Measurements from ENCODE around the gene FAM163A. TPM values are rescaled to one million over a fixed set of nuclear protein-coding genes. Genes with fewer than 3 reads are reported as not detected.

Gene FAM163A
- polyA plus RNA-seq, 3 donors: not detected

GRCh38 chr1:179860652-179861051, 117.6 kb downstream of the FAM163A start:
- WGBS (ENCODE audit: insufficient coverage): 94% methylated on average over 2 of the region's 3 CpGs
- H2AFZ ChIP-seq (ENCODE audit: insufficient read depth, low read depth, low read length, poor library complexity, severe bottlenecking): no peak overlapping the region
- DNase-seq: no peak
- Mint-ChIP-seq H3K27me3 (ENCODE audit: low read depth in 3 of 3) (no peaks in the 10 kb centered on the region), H3K4me3 (no peak overlapping the region), H3K36me3 (peaks cover 44 to 59% of the 10 kb centered on the region in 2 donors), H3K27ac (peak overlapping the region in 4 of 7 donors; percentile 14 to 87 (median 26)), H3K9me3 (no peaks in the 10 kb centered on the region), H3K4me1 (peaks cover 18% of the 10 kb centered on the region)
- H3K4me3 ChIP-seq (replicated peaks in 1 of 3; ENCODE audit: low read depth in 2 of 3, low read length in 3 of 3): no peak overlapping the region
- H3K79me2 ChIP-seq (ENCODE audit: insufficient read depth, low read length): peaks cover 7% of the 10 kb centered on the region
- H3K27me3 ChIP-seq (ENCODE audit: control insufficient read depth in 2 of 2, insufficient read depth in 2 of 2, low read length in 2 of 2): no peaks in the 10 kb centered on the region
- H3K36me3 ChIP-seq (replicated peaks in 1 of 2; ENCODE audit: control insufficient read depth in 1 of 2, insufficient read depth in 2 of 2, low read length in 2 of 2): peaks cover 29 to 49% of the 10 kb centered on the region in 2 donors
- no peak overlapping the region for H3K27ac ChIP-seq (ENCODE audit: low read depth in 1 of 2, low read length in 2 of 2)
- H3K9ac ChIP-seq (ENCODE audit: insufficient read depth, low read length, poor library complexity, severe bottlenecking): no peak overlapping the region
- H3K4me2 ChIP-seq (replicated peaks; ENCODE audit: extremely low read depth, low read length, poor library complexity, severe bottlenecking): no peak overlapping the region
- intact Hi-C loops (cut with micrococcal nuclease): no loop called here
- H3K9me3 ChIP-seq (replicated peaks in 1 of 2; ENCODE audit: control insufficient read depth in 1 of 2, insufficient read depth in 1 of 2, low read length in 2 of 2): no peaks in the 10 kb centered on the region
- H3K4me1 ChIP-seq (ENCODE audit: control insufficient read depth in 1 of 2, insufficient read depth in 2 of 2, low read length in 2 of 2): peaks cover 12 to 20% of the 10 kb centered on the region in 2 donors
- H4K20me1 ChIP-seq (ENCODE audit: insufficient read depth, low read length): peaks cover 19% of the 10 kb centered on the region
- TF ChIP-seq CTCF (IDR thresholded peaks at IDR 0.05): no peak

- intact Hi-C loops (cut with micrococcal nuclease): no loop called here
- no peaks in the 10 kb centered on the region for H3K4me1 ChIP-seq (ENCODE audit: control insufficient read depth in 1 of 2, insufficient read depth in 2 of 2, low read length in 2 of 2)
- H3K4me3 Mint-ChIP-seq: no peak overlapping the region
- H3K9me3 Mint-ChIP-seq: no peaks in the 10 kb centered on the region
- H3K27me3 Mint-ChIP-seq (ENCODE audit: low read depth in 3 of 3): peaks cover 0 to 3% (median 0%) of the 10 kb centered on the region in 3 donors
- H3K36me3 Mint-ChIP-seq: peaks cover 55 to 81% of the 10 kb centered on the region in 2 donors
- H3K4me1 Mint-ChIP-seq: peaks cover 4% of the 10 kb centered on the region
- H3K27me3 ChIP-seq (ENCODE audit: control insufficient read depth in 2 of 2, insufficient read depth in 2 of 2, low read length in 2 of 2): no peaks in the 10 kb centered on the region
- H2AFZ ChIP-seq (ENCODE audit: insufficient read depth, low read depth, low read length, poor library complexity, severe bottlenecking): no peak overlapping the region
- peaks cover 40 to 92% of the 10 kb centered on the region in 2 donors for H3K36me3 ChIP-seq (replicated peaks in 1 of 2; ENCODE audit: control insufficient read depth in 1 of 2, insufficient read depth in 2 of 2, low read length in 2 of 2)
- no peak overlapping the region for H3K27ac Mint-ChIP-seq
- H3K4me2 ChIP-seq (replicated peaks; ENCODE audit: extremely low read depth, low read length, poor library complexity, severe bottlenecking): no peak overlapping the region
- WGBS (ENCODE audit: insufficient coverage): 100% methylated on average over 5 of the region's 6 CpGs
- no peaks in the 10 kb centered on the region for H3K9me3 ChIP-seq (replicated peaks in 1 of 2; ENCODE audit: control insufficient read depth in 1 of 2, insufficient read depth in 1 of 2, low read length in 2 of 2)
- H3K27ac ChIP-seq (ENCODE audit: low read depth in 1 of 2, low read length in 2 of 2): no peak overlapping the region
- no peak for TF ChIP-seq CTCF (IDR thresholded peaks at IDR 0.05)
- peaks cover 47% of the 10 kb centered on the region for H3K79me2 ChIP-seq (ENCODE audit: insufficient read depth, low read length)
- H3K4me3 ChIP-seq (replicated peaks in 1 of 3; ENCODE audit: low read depth in 2 of 3, low read length in 3 of 3): no peak overlapping the region
- H3K9ac ChIP-seq (ENCODE audit: insufficient read depth, low read length, poor library complexity, severe bottlenecking): no peak overlapping the region
- DNase-seq: no peak
- peaks cover 58% of the 10 kb centered on the region for H4K20me1 ChIP-seq (ENCODE audit: insufficient read depth, low read length)
These were observed 122.3 kb downstream of the FAM163A start for GRCh38 chr1:179865377-179865776.

Other genes starting within 250 kb of the FAM163A start
- gene NPHS2, start 167.3 kb upstream of the FAM163A start, polyA plus RNA-seq: not detected
- gene TDRD5, start 151.5 kb upstream of the FAM163A start, polyA plus RNA-seq: not detected
- gene TOR1AIP2, start 134.5 kb downstream of the FAM163A start, polyA plus RNA-seq: 10 to 100 TPM in 2 of 3 donors, 1 to 10 TPM in 1; 9.9 to 21.5 (median 20.5) TPM
- gene TOR1AIP1, start 139.0 kb downstream of the FAM163A start, polyA plus RNA-seq: 100 to 1,000 TPM in 1 of 3 donors, 10 to 100 TPM in 2; 18.8 to 114 (median 77.5) TPM
- 10 to 100 TPM in 1 of 3 donors, 1 to 10 TPM in 2; 6.7 to 19.8 (median 9.0) TPM for gene CEP350, start 211.5 kb downstream of the FAM163A start, polyA plus RNA-seq